Kidney capillary endothelial cell (primary cell): Measurements from ENCODE around the gene LIG1.
"Not testable (repeated sequence)": the region's sequence is repeated elsewhere in the genome, so short reads cannot be mapped to it uniquely, and the experiment has no call there.

Experiments
- DNase-seq: peaks from one replicate; pipeline ENCODE4 v3.0.0-alpha.2; 2018; ENCODE audit warnings: low spot score

The LIG1 gene

DNA sequence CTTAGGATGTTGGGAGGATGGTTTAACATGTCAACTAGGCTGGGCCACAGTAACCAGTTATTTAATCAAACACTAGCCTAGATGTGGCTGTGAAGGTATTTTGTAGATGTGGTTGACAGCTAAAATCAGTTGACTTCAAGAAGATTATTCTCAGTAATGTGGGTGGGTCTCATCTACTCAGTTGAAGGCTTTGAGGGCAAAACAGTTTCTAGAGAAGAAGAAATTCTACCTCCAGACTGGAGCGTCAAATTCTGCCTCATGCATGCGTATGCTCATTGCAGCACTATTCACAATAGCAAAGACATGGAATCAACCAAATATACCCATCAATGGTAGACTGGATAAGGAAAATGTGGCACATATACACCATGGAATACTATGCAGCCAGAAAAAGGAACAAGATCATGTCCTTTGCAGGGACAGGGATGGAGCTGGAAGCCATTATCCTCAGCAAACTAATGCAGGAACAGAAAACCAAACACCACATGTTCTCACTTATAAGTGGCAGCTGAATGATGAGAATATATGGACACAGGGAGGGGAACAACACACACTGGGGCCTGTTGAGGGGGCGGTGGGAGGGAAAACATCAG lies 99.9 kb downstream of the LIG1 start:
- not testable (repeated sequence) for DNase-seq

GRCh38 chr19:48069435-48069834 lies 100.7 kb downstream of the LIG1 start:
- DNase-seq, result no peak
